BJ (cell line): ENCODE results near the gene ENG. TPM values are rescaled to one million over a fixed set of nuclear protein-coding genes. Genes with fewer than 3 reads are reported as not detected.

Source experiments
- CTCF ChIA-PET: fragments of 350-600 bp; formaldehyde crosslinking; extraction: SDS; loops from one replicate; lab custom pipeline; 2021; ENCODE audit warnings: antibody characterized with exemption, inconsistent platforms; lab: Yijun Ruan, JAX
- POLR2A ChIA-PET: fragments of 300-600 bp; sonication (Branson Sonifier 250); formaldehyde crosslinking; extraction: SDS; loops from one replicate; lab custom pipeline; 2021; ENCODE audit warnings: antibody characterized with exemption; lab: Charles Lee
- DNase-seq: peaks from one replicate; pipeline ENCODE4 v3.0.0-alpha.2; 2011; ENCODE audit warnings: low read depth
- H3K27me3 ChIP-seq: 2 replicates; pipeline ENCODE4 v1.6.0; 2011; ENCODE audit warnings: low read length; ENCODE audit not compliant: control insufficient read depth, insufficient read depth
- H3K36me3 ChIP-seq: 2 replicates; pipeline ENCODE4 v1.5.1; 2011; ENCODE audit warnings: low read length; ENCODE audit not compliant: control insufficient read depth, insufficient read depth
- H3K4me3 ChIP-seq: 2 replicates; pipeline ENCODE4 v1.5.1; 2011; ENCODE audit warnings: low read depth, mild to moderate bottlenecking, control low read depth, low read length
- CTCF ChIP-seq: IDR thresholded peaks from 2 replicates; pipeline ENCODE4 v1.5.1; 2011; ENCODE audit warnings: low read depth, mild to moderate bottlenecking, control low read depth, inconsistent platforms, low read length, moderate library complexity; ENCODE audit not compliant: insufficient read depth
- polyA plus RNA-seq: library from polyadenylated mRNA; depleted of rRNA; stranded (reverse); fragments of >200 nt; gene quantifications from 2 replicates; pipeline ENCODE4 v1.2.3, GENCODE V29; 2011

Gene ENG
- polyA plus RNA-seq, 1 experiment, result 44.6 TPM

- CTCF ChIA-PET, result interaction anchor here (4.1 kb wide), 1 partner anchor 73 kb away, joined by 14 read pairs; no protein-coding TSS in a partner anchor
- no peak for TF ChIP-seq CTCF
- DNase-seq, result no peak
Measured at GRCh38 chr9:127796852-127797370, 57.5 kb downstream of the ENG start.

DNA sequence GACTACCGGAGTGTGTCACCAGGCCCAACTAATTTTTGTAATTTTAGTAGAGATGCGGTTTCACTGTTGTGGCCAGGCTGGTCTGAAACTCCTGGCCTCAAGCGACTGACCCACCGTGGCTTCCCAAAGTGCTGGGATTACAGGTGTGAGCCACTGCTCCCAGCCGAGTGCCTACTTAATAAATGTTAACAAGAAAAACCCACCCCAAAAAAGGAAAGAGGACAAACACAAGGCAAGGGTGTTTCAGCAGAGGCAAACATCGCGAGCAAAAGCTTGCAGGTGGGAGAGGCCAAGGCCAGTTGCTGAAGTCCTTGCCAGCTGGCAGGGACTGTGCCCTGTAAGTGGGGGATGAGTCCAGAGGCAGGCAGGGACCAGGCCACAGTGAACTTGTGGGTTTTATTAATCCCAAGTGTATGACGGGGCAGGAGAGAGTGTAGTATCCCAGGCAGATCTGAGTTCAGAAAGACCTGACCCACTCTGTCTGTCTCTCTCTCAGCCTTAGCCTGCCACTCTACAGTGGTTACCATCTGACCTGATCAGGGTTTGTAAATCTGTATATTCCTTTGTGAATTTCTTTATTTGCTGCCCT lies 58.1 kb downstream of the ENG start:
- DNase-seq, result no peak
- Histone ChIP-seq H3K36me3 (peaks cover 4% of the 10 kb centered on the region), H3K27me3 (no peaks in the 10 kb centered on the region), H3K4me3 (no peak overlapping the region)
- ChIA-PET CTCF (interaction anchor here (4.1 kb wide), 1 partner anchor 73 kb away, joined by 14 read pairs; no protein-coding TSS in a partner anchor), POLR2A (interaction anchor here (0.6 kb wide), 1 partner anchor 11 kb away, joined by 8 read pairs; the partner anchor contains the start of gene CDK9)
- no peak for TF ChIP-seq CTCF

More at GRCh38 chr9:127796852-127797370, 57.5 kb downstream of the ENG start:
- no peak overlapping the region for H3K4me3 ChIP-seq
- peaks cover 4% of the 10 kb centered on the region for H3K36me3 ChIP-seq
- POLR2A ChIA-PET, result interaction anchor here (0.6 kb wide), 1 partner anchor 11 kb away, joined by 8 read pairs; the partner anchor contains the start of gene CDK9
- no peaks in the 10 kb centered on the region for H3K27me3 ChIP-seq

GRCh38 chr9:127794001-127794791 lies 60.3 kb downstream of the ENG start:
- H3K4me3 ChIP-seq, result no peak overlapping the region
- no peak for DNase-seq
- H3K27me3 ChIP-seq, result no peaks in the 10 kb centered on the region
- CTCF ChIA-PET, result interaction anchor here (2.4 kb wide), 1 partner anchor 76 kb away, joined by 18 read pairs; no protein-coding TSS in a partner anchor
- POLR2A ChIA-PET, result interaction anchor here (1.0 kb wide), 1 partner anchor 23 kb away, joined by 7 read pairs; no protein-coding TSS in a partner anchor
- no peak for TF ChIP-seq CTCF
- peaks cover 18% of the 10 kb centered on the region for H3K36me3 ChIP-seq

DNA sequence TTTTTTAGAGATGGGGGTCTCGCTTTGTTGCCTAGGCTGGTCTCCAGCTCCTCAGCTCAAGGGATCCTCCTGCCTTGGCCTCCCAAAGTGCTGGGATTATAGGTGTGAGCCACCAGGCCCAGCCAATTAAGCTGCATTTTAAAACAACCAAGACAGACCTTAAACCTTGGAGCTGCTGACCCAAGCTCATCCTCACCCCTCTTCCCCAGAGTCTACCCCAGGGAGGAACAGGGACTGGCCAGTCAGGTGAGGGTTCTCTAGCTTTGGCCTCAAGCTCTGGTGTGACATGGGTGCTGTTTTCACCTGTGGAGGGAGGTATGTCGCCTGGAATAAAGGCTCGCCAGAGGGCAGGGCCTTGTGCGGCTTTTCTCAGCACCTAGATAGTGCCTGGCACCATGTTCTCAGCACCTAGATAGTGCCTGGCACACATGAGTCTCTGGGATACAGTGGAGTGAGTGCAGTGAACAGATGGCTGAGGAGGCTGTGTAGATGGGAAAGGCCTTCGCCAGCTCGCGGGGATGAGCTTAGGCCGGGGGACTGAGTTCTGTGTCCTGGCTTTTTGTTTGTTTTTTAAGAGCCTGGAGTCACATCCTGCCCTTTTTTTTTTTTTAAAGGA lies 61.3 kb downstream of the ENG start:
- POLR2A ChIA-PET, result interaction anchor here (0.5 to 1.0 kb wide), 2 partner anchors 22 to 319 kb away, joined by 4 to 7 read pairs; no protein-coding TSS in a partner anchor

More for the DNA sequence above, 61.3 kb downstream of the ENG start:
- no peak for DNase-seq
- CTCF ChIA-PET, result interaction anchor here (0.6 to 2.4 kb wide), 4 partner anchors 43 to 128 kb away, joined by 3 to 18 read pairs (median 4); no protein-coding TSS in a partner anchor
- H3K4me3 ChIP-seq, result no peak overlapping the region
- no peak for TF ChIP-seq CTCF
- no peaks in the 10 kb centered on the region for H3K27me3 ChIP-seq
- H3K36me3 ChIP-seq, result peaks cover 27% of the 10 kb centered on the region
